Activated T-helper 1 cell treated with anti-CD3 and anti-CD28 coated beads, Interleukin-12 subunit alpha, Interleukin-12 subunit beta, Interleukin-2, Interleukin-4 antibody, amounts not matched to agents 30 ng/mL and 10 ng/mL and 1 ng/mL, durations not matched to agents 14 hours and 24 hours and 36 hours (primary cell): ENCODE measurements around the gene DIAPH1. TPM values are rescaled to one million over a fixed set of nuclear protein-coding genes. Genes with fewer than 3 reads are reported as not detected.

Experiments
- DNase-seq: peaks from one replicate; pipeline ENCODE4 v3.0.0; 2021; ENCODE audit warnings: low spot score
- H3K27ac Mint-ChIP-seq: one replicate; pipeline ENCODE4 v1.8.0; 2021; ENCODE audit warnings: mild to moderate bottlenecking, mixed read lengths
- H3K27me3 Mint-ChIP-seq: one replicate; pipeline ENCODE4 v1.8.0; 2022; ENCODE audit warnings: mild to moderate bottlenecking, moderate library complexity, mixed read lengths; ENCODE audit not compliant: insufficient read depth
- H3K36me3 Mint-ChIP-seq: one replicate; pipeline ENCODE4 v1.8.0; 2021; ENCODE audit warnings: low read depth, mixed read lengths
- H3K4me1 Mint-ChIP-seq: one replicate; pipeline ENCODE4 v1.8.0; 2021; ENCODE audit warnings: low read depth, mixed read lengths
- H3K4me3 Mint-ChIP-seq: one replicate; pipeline ENCODE4 v1.8.0; 2021; ENCODE audit warnings: mild to moderate bottlenecking, moderate library complexity, mixed read lengths
- H3K9me3 Mint-ChIP-seq: one replicate; pipeline ENCODE4 v1.8.0; 2021; ENCODE audit warnings: mixed read lengths
- intact Hi-C: fragments of 100-400 bp; cut with micrococcal nuclease; formaldehyde crosslinking; loops from one replicate; pipeline ENCODE4 v1.15.1; 2024
- total RNA-seq: library from RNA; stranded (reverse); gene quantifications from 2 replicates; pipeline ENCODE4 v1.2.3, GENCODE V29; 2022

The DIAPH1 gene
- 221 and 234 TPM in 2 replicates for total RNA-seq

DNA sequence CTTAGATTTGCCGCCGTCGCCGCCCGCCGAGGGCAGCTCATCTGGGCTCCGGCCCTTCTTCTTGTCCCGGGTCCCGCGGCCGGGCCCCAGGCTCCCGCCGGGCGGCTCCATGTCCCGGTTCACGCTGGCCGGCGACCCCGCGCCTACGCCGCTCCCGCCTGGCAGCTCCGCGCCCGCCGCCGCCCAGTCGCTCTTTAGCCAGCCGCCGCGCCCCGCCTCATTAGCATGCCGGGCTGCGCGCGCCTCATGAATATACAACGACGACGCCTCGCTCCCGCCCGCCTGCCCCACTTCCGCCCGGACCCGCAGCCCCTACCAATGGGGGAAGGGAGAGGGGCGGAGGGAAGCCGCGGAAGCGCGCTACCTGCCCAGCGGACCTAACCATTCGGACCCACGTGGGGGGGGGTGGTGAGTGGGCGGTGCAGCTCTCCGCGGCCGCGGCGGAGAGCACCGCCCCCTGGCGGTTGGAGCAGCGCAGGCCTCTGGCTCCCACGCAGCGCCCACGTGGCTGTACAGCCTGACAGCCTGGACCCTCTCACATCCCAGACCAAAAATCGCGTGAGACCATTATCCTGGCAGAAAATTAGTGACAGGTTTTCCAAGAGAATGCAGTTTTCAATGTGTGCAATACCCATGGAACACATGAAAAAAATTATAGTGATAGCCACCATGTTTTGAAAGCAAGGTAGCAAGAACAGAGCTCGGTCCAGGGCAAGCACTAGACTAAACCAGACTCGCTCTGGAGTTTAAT, at the start of gene DIAPH1:
Gene DIAPH1, minus strand, starts transcription at position 197 of the 751 bp plus-strand sequence. Its CDS starts 86 bp downstream, at position 111.
- Mint-ChIP-seq H3K9me3 (no peaks in the 10 kb centered on the region), H3K27ac (peak within 1 kb of the TSS; percentile 96), H3K36me3 (peaks cover 34% of the 10 kb centered on the region), H3K4me1 (peaks cover 59% of the 10 kb centered on the region), H3K4me3 (peak within 1 kb of the TSS; percentile 98), H3K27me3 (no peaks in the 10 kb centered on the region)
- peak; percentile 96 for DNase-seq
- intact Hi-C loops: loop anchor here (1.0 to 10.0 kb wide), 8 partner anchors 17 to 1214 kb away; partner anchors contain the start of genes ANKHD1, APBB3, FCHSD1 and HDAC3

DNA sequence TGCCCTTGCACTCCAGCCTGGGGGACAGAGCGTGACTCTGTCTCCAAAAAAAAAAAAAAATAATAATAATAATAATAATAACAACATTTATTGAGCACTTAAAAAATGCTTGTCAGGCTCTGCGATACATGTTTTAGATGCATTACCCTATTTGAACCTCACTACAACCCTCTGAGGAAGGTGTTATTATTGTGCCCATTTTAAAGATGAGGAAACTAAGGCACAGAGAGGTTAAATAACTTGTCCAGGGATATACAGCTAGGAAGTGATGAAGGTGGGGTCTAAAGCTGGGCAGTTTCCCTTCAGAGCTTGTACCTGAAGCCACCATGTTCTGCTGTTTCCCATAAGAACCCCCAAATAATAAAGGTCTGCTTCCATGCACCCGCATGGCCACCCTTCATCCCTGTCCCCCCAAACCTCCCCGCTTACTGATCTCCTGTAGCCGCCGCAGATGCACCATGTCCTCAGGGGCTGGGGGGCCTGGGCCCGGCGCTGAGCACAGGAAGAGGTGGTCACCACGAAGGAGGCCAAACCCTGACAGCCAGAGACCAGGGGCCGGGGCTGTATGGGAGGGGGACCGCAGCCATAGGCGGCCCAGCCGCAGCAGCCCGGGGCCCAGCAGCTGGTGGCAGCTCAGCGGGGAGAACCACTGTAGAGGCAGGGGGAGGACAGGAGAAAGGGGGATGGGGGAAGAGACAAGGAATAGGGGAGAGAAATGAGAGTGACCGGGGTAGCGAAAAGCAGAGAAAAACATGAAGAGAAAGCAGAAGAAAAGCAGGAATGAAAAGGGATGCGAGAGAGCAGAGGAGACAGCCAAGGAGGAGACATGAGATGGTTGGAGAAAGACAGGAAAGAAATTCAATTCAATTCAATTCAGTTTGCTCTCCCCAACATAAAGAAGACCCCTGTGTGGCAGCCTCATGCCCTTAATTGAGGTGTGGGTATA, 47.5 kb upstream of the DIAPH1 start:
- no peaks in the 10 kb centered on the region for H3K4me1 Mint-ChIP-seq
- no peak overlapping the region for H3K4me3 Mint-ChIP-seq
- H3K36me3 Mint-ChIP-seq: peaks cover 4% of the 10 kb centered on the region
- no peaks in the 10 kb centered on the region for H3K9me3 Mint-ChIP-seq
- intact Hi-C loops: loop anchor here (1.0 to 10.0 kb wide), 9 partner anchors 15 to 1049 kb away; partner anchors contain the start of gene FCHSD1
- DNase-seq: no peak
- no peak overlapping the region for H3K27ac Mint-ChIP-seq
- H3K27me3 Mint-ChIP-seq: peaks cover 2% of the 10 kb centered on the region

DNA sequence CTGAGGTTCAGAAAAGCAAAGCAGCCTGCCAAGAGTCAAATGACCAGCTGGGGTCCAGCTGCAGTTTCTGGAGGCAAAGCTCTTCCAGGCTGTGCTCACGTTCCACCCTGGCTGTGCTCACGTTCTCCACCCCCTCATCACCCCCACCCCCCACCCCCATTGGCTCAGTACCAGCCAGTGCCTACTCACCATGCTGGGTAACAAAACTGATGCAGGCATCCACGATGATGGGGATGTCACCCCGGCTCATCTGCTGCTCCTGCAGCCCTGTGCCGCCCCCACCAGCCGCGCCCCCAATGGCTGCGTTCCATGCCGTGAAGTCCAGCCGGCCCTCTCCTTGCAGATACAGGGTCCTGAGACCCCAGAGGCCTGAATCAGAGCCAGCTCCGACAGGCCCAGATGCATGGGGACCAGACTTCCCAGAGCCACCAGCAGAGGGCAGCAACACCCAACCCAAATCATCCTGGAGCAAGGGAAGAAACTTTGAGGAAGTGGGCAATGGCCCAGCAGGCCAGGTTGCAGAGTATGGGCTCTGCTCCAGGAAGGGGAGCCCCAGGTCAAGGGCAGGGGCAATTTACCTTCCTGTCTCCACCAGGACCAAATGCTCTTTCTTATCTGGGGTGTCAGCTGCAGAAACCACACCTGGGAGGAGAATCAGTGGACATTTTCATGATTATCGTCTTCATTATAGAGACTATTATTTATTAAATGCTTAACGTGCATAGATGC, 46.1 kb upstream of the DIAPH1 start:
- Mint-ChIP-seq H3K27me3 (peaks cover 2% of the 10 kb centered on the region), H3K27ac (no peak overlapping the region), H3K9me3 (no peaks in the 10 kb centered on the region), H3K4me3 (no peak overlapping the region), H3K4me1 (no peaks in the 10 kb centered on the region), H3K36me3 (peaks cover 4% of the 10 kb centered on the region)
- DNase-seq: peak; percentile 59
- intact Hi-C loops: loop anchor here (1.0 to 10.0 kb wide), 9 partner anchors 14 to 1050 kb away; partner anchors contain the start of gene FCHSD1

DNA sequence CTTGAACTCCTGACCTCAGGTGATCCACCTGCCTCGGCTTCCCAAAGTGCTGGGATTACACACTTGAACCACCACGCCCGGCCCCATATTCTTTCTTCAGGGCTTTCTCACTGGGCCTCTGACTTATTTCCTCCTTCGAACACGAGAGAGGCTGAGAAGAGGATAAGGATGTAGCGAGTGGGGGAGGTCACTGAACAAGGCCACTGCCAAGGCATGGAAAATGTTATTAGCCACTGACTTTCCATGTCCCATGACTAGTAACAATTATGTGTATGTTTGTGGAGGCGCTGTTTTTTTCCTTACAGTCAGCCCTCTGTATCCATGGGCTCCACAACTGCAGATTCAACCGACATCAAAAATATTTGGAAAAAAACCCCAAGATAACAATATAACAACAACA, 44.7 kb upstream of the DIAPH1 start:
- no peak overlapping the region for H3K27ac Mint-ChIP-seq
- peaks cover 2% of the 10 kb centered on the region for H3K27me3 Mint-ChIP-seq
- H3K9me3 Mint-ChIP-seq: no peaks in the 10 kb centered on the region
- H3K4me3 Mint-ChIP-seq: no peak overlapping the region
- intact Hi-C loops: loop anchor here (10.0 kb wide), 1 partner anchor 1051 kb away; no protein-coding TSS in a partner anchor
- peaks cover 4% of the 10 kb centered on the region for H3K36me3 Mint-ChIP-seq
- no peaks in the 10 kb centered on the region for H3K4me1 Mint-ChIP-seq
- DNase-seq: no peak

DNA sequence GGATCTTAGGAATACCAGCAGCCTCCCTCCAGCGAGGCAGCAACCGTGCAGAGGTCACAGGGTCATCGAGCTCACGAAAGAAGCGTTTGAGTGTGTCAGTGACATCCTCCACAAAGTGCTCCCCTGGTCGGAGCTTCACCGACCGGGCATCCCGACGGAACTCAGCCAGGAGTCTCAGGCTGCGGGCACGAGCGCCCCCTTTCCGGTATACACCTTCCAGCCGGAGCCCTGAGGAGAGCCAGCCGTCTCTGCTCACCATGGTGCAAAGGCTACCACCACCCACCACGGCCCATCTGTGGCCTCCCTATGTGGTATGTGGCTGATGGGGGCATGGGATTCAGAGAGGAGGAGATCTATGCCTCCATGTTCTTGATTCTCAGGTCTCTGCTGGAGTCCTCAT, 43.2 kb upstream of the DIAPH1 start:
- H3K36me3 Mint-ChIP-seq: peaks cover 6% of the 10 kb centered on the region
- H3K4me3 Mint-ChIP-seq: no peak overlapping the region
- H3K9me3 Mint-ChIP-seq: no peaks in the 10 kb centered on the region
- no peak overlapping the region for H3K27ac Mint-ChIP-seq
- no peak for DNase-seq
- H3K27me3 Mint-ChIP-seq: peaks cover 2% of the 10 kb centered on the region
- intact Hi-C loops: loop anchor here (10.0 kb wide), 1 partner anchor 1053 kb away; no protein-coding TSS in a partner anchor
- H3K4me1 Mint-ChIP-seq: no peaks in the 10 kb centered on the region

DNA sequence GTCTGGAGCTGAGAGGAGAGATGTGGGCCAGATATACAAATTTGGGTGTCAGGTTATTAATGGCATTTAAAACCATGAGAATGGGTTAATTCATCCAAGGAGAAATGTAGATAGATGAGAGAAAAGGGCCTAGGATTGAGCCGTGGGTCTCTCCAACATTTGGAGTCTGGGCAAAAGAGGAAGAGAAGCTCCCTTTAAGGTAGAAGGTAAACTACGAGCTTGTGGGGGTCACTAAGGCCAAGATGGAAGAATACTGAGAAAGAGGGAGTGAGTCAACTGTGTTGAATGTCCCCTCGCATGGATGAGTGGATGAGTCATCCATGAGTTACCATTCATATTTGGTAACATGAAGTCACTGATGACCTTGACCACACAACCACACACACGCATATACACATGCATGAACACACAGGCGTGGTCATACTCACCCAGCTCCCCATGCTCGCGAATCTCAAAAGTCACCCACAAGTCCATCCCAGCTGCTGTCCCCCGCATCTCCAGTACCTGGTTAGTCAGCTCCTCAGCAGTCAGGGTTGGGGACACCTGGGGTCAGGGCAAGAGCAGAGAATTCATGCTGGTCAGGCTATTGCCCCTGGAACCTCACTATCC, 39.2 kb upstream of the DIAPH1 start:
- no peak overlapping the region for H3K4me3 Mint-ChIP-seq
- intact Hi-C loops: no loop called here
- H3K9me3 Mint-ChIP-seq: no peaks in the 10 kb centered on the region
- H3K27ac Mint-ChIP-seq: no peak overlapping the region
- no peaks in the 10 kb centered on the region for H3K27me3 Mint-ChIP-seq
- no peak for DNase-seq
- H3K36me3 Mint-ChIP-seq: peaks cover 8% of the 10 kb centered on the region
- H3K4me1 Mint-ChIP-seq: no peaks in the 10 kb centered on the region

DNA sequence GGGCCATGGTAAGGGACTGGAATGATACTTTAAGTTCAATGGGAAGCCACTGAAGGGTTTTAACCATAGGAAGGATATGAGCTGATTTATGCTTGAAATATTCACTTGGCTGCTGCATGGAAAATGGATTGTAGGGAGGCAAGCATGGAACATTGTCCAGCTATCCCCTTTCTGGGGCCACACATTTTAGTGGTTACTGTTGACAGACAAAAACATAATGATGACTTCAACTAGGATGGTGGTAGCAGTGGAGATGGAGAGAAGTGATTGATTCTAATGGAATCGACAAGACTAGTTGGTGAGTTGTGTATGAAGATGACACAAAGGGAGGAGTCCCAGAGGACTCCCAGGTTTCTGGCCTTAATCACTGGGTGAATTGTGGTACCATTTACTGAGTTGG, 38.6 kb upstream of the DIAPH1 start:
- Mint-ChIP-seq H3K27me3 (no peaks in the 10 kb centered on the region), H3K9me3 (no peaks in the 10 kb centered on the region), H3K27ac (no peak overlapping the region), H3K4me3 (no peak overlapping the region), H3K36me3 (peaks cover 5% of the 10 kb centered on the region), H3K4me1 (peaks cover 3% of the 10 kb centered on the region)
- no peak for DNase-seq
- intact Hi-C loops: no loop called here

DNA sequence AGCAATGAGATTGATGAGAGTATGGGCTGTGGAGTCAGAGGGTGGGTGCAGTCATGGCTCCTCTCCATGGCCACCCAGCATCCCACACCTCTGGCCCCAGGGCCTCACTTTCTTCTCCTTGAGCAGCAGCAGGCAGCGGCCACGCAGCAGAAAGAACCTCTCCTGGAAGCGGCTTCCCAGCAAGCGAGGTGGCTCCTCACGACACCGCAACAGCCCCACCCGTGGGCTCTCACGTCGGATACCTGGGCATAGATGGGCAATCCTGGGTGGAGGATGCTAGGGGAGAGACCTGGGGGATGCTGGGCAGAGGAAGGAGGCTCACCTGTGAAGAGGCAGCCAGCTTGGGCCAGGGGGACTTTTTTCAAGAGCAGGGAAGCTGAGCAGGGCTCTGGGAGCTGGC, 37.6 kb upstream of the DIAPH1 start:
- no peak for DNase-seq
- Mint-ChIP-seq H3K36me3 (peaks cover 4% of the 10 kb centered on the region), H3K4me3 (no peak overlapping the region), H3K4me1 (peaks cover 11% of the 10 kb centered on the region), H3K27ac (no peak overlapping the region), H3K27me3 (no peaks in the 10 kb centered on the region), H3K9me3 (no peaks in the 10 kb centered on the region)
- intact Hi-C loops: no loop called here

DNA sequence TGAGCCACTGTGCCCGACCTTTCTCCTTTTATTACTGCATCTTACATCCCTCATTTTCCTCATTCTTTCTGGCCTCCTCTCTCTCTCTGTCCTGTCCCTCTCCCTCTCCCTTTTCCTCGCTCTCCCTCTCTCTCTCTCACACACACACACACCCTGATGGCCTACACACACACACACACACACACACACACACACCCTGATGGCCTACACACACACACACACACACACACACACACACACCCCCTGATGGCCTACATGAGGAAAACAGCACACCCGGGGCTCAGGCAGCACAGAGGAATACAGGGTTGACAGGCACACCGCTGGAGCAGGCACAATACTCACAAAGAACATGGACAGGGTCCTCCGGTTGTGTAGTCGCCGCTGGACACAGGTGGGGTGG, 36.2 kb upstream of the DIAPH1 start:
- no peak overlapping the region for H3K27ac Mint-ChIP-seq

DNA sequence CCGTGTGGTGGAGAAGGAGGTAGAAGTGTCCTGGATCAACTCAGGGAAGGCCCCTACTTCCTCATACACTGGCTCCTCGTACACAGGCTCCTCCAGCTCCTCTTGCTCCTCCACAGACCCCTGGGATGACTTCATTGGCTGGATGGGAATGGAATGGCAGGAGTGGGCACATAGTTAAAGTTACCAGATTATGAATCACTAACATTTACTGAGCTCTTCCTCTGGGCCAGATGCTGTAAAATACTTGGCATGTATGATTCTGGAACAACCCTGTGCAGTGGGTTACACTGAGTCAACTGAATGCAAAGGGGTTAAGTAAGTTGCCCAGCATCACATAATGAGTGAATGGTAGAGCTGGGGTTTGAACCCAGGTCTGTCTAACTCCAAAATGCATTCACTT, 35.5 kb upstream of the DIAPH1 start:
- DNase-seq: no peak
- intact Hi-C loops: no loop called here
- Mint-ChIP-seq H3K27me3 (no peaks in the 10 kb centered on the region), H3K4me3 (no peak overlapping the region), H3K36me3 (peaks cover 4% of the 10 kb centered on the region), H3K4me1 (peaks cover 30% of the 10 kb centered on the region), H3K9me3 (no peaks in the 10 kb centered on the region), H3K27ac (no peak overlapping the region)

More for the DNA sequence above, 36.2 kb upstream of the DIAPH1 start:
- intact Hi-C loops: no loop called here
- H3K4me3 Mint-ChIP-seq: no peak overlapping the region
- H3K9me3 Mint-ChIP-seq: no peaks in the 10 kb centered on the region
- no peak for DNase-seq
- peaks cover 23% of the 10 kb centered on the region for H3K4me1 Mint-ChIP-seq
- H3K27me3 Mint-ChIP-seq: no peaks in the 10 kb centered on the region
- peaks cover 4% of the 10 kb centered on the region for H3K36me3 Mint-ChIP-seq

DNA sequence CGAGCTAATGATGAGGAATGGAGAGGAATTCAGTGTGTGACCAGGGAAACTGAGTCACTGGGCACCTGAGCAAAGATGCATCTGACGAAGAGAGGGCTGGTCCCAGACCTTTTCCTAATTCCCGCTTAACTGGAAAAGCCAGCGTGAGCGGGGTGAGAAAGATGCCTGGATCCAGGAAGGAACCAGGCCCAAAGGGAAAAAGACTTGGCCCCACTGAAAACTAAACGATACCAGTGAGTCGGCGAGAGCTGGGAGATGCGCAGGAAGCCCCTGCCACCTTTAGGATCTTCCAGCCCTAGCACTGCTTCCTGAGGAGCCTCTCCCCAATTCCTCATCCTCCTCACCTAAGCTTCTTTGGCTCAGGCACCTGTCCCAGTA, 32.9 kb upstream of the DIAPH1 start:
- H3K36me3 Mint-ChIP-seq: peaks cover 12% of the 10 kb centered on the region
- no peak for DNase-seq
- H3K9me3 Mint-ChIP-seq: no peaks in the 10 kb centered on the region
- peak overlapping the region; percentile 74 for H3K4me3 Mint-ChIP-seq
- H3K27me3 Mint-ChIP-seq: no peaks in the 10 kb centered on the region
- intact Hi-C loops: loop anchor here (1.0 kb wide), 8 partner anchors 9 to 318 kb away; partner anchors contain the start of genes HDAC3, RELL2 and RNF14
- H3K4me1 Mint-ChIP-seq: peaks cover 37% of the 10 kb centered on the region
- H3K27ac Mint-ChIP-seq: peak overlapping the region; percentile 41
